Measurements from ENCODE around the gene NOSTRIN. TPM values are rescaled to one million over a fixed set of nuclear protein-coding genes. Genes with fewer than 3 reads are reported as not detected.

Gene NOSTRIN
- total and polyA plus RNA-seq, 2 of the 8 experiments (the other 6 are each of a cell fraction or from before 2014, with no cell fraction given) = not detected

- ChIA-PET POLR2A (ENCODE audit: partially characterized antibody) (no interaction called here), CTCF (ENCODE audit: partially characterized antibody) (interaction anchor here (0.7 to 1.3 kb wide), 3 partner anchors 66 to 104 kb away, joined by 3 to 4 read pairs (median 4); no protein-coding TSS in a partner anchor)
- Histone ChIP-seq H3K27ac (ENCODE audit: low read depth, low read length) (no peak overlapping the region), H3K23ac (ENCODE audit: insufficient read length) (no peak overlapping the region), H3K36me3 (ENCODE audit: control insufficient read depth in 2 of 4, insufficient read depth in 4 of 4, low read length in 3 of 4) (no peaks in the 10 kb centered on the region; a peak in 1 of 8 replicates), H3K9me3 (ENCODE audit: insufficient read depth in 2 of 2, low read depth in 1 of 2, low read length in 1 of 2) (no peaks in the 10 kb centered on the region), H2BK20ac (ENCODE audit: low read length) (no peak overlapping the region), H3K4me3 (ENCODE audit: extremely low read depth in 1 of 4, insufficient read depth in 2 of 4, low read depth in 3 of 4, low read length in 4 of 4) (no peak overlapping the region), H3K9ac (replicated peaks in 1 of 4; ENCODE audit: extremely low read depth in 1 of 4, low read depth in 3 of 4, low read length in 3 of 4) (no peak overlapping the region), H3K23me2 (ENCODE audit: low read depth, low read length) (no peaks in the 10 kb centered on the region), H3K27me3 (replicated peaks in 1 of 4; ENCODE audit: control insufficient read depth in 3 of 4, extremely low read depth in 1 of 4, insufficient read depth in 3 of 4, low read length in 3 of 4) (no peaks in the 10 kb centered on the region), H2BK5ac (ENCODE audit: low read depth, low read length) (no peak overlapping the region), H3K79me2 (ENCODE audit: control insufficient read depth in 1 of 2, insufficient read depth in 2 of 2, low read length in 2 of 2) (no peaks in the 10 kb centered on the region), H3K4me2 (ENCODE audit: insufficient read depth in 1 of 2, low read depth in 2 of 2, low read length in 2 of 2) (no peak overlapping the region), H2AFZ (ENCODE audit: low read length) (no peak overlapping the region), H3K56ac (replicated peaks; ENCODE audit: insufficient read length, low read depth, low read length) (no peak overlapping the region), H2BK15ac (ENCODE audit: low read length) (no peak overlapping the region), H3K14ac (ENCODE audit: insufficient read length) (no peak overlapping the region), H4K5ac (ENCODE audit: insufficient read length, low read depth, low read length) (no peak overlapping the region), H4K20me1 (replicated peaks in 1 of 2; ENCODE audit: control insufficient read depth in 1 of 2, insufficient read depth in 2 of 2, low read length in 2 of 2) (no peaks in the 10 kb centered on the region), H2BK12ac (ENCODE audit: low read depth, low read length) (no peak overlapping the region), H4K8ac (ENCODE audit: extremely low read depth, insufficient read depth, low read length) (no peak overlapping the region), H3K79me1 (ENCODE audit: low read depth, low read length) (no peaks in the 10 kb centered on the region), H2BK120ac (replicated peaks; ENCODE audit: low read depth, low read length) (no peak overlapping the region), H3K4me1 (replicated peaks in 1 of 4; ENCODE audit: control insufficient read depth in 3 of 4, insufficient read depth in 4 of 4, low read length in 3 of 4) (peaks cover 0 to 5% (median 0%) of the 10 kb centered on the region in 4 experiments; a peak in 1 of 7 replicates), H2AK5ac (ENCODE audit: low read depth, low read length) (no peak overlapping the region), H3K18ac (ENCODE audit: extremely low read depth, low read length) (no peak overlapping the region), H3K4ac (replicated peaks; ENCODE audit: insufficient read length, low read depth, low read length) (no peak overlapping the region), H4K91ac (replicated peaks; ENCODE audit: insufficient read length, low read length) (no peak overlapping the region)
- 91% methylated on average over 5 of the region's 5 CpGs; no CpG with 5 or more reads in 1 of the 2 experiments for WGBS, 2 experiments (ENCODE audit: extremely low coverage in 1 of 2, insufficient coverage in 1 of 2, insufficient read length in 1 of 2, insufficient replicate concordance in 2 of 2, low coverage in 1 of 2, low lambda C conversion rate in 2 of 2, missing lambda C conversion rate in 1 of 2)
- DNase-seq (ENCODE audit: low read depth in 1 of 2, low spot score in 2 of 2) = no peak
- TF ChIP-seq BRCA1 (IDR thresholded peaks at IDR 0.05; ENCODE audit: low read depth, low read length) (no peak), HDAC2 (IDR thresholded peaks at IDR 0.05; ENCODE audit: borderline replicate concordance in 1 of 2, low read depth in 2 of 2, low read length in 2 of 2) (no peak), KDM1A (IDR thresholded peaks at IDR 0.05; ENCODE audit: borderline replicate concordance, low read length) (no peak), RXRA (IDR thresholded peaks at IDR 0.05; ENCODE audit: insufficient read depth, low read depth, low read length) (no peak), USF2 (IDR thresholded peaks at IDR 0.05; ENCODE audit: low read length) (no peak), RNF2 (IDR thresholded peaks at IDR 0.05; ENCODE audit: borderline replicate concordance, low read depth, low read length, missing control alignments, poor library complexity, severe bottlenecking) (no peak), TAF7 (optimal IDR thresholded peaks at IDR 0.05; ENCODE audit: borderline replicate concordance, low read depth, low read length) (no peak), BACH1 (IDR thresholded peaks at IDR 0.05; ENCODE audit: low read length) (no peak), GABPA (IDR thresholded peaks at IDR 0.05; ENCODE audit: borderline replicate concordance, insufficient read depth, low read length) (no peak)
- no peak for FAIRE-seq
These were observed 52.2 kb downstream of the NOSTRIN start for GRCh38 chr2:168854651-168855050.

Data from H1 (cell line).